Measurements from ENCODE around the gene CDC7.
"Not testable (repeated sequence)": the region's sequence is repeated elsewhere in the genome, so short reads cannot be mapped to it uniquely, and the experiment has no call there.

Gene CDC7

GRCh38 chr1:91500756-91501522, at the start of gene CDC7:
Gene CDC7, plus strand, starts transcription at chr1:91500851. Its CDS starts 866 bp downstream, at chr1:91501717.
- H3K4me3 ChIP-seq (ENCODE audit: low read depth, low read length): peak within 1 kb of the TSS; percentile 96
- peak within 1 kb of the TSS; percentile 88 for H3K9ac ChIP-seq (ENCODE audit: low read depth, low read length)
- H3K4me1 ChIP-seq (ENCODE audit: control insufficient read depth, insufficient read depth, low read length): peaks cover 13% of the 10 kb centered on the region
- no peaks in the 10 kb centered on the region for H3K36me3 ChIP-seq (ENCODE audit: control insufficient read depth, insufficient read depth, low read length)
- H3K27me3 ChIP-seq (ENCODE audit: control insufficient read depth, insufficient read depth, low read length): no peaks in the 10 kb centered on the region
- no peaks in the 10 kb centered on the region for H3K9me3 ChIP-seq (ENCODE audit: control insufficient read depth, insufficient read depth, low read length)

GRCh38 chr1:91454136-91454535, 46.5 kb upstream of the CDC7 start:
- no peaks in the 10 kb centered on the region for H3K9me3 ChIP-seq (ENCODE audit: control insufficient read depth, insufficient read depth, low read length)
- no peaks in the 10 kb centered on the region for H3K27me3 ChIP-seq (ENCODE audit: control insufficient read depth, insufficient read depth, low read length)
- no peak overlapping the region for H3K4me3 ChIP-seq (ENCODE audit: low read depth, low read length)
- no peak overlapping the region for H3K9ac ChIP-seq (ENCODE audit: low read depth, low read length)
- H3K4me1 ChIP-seq (ENCODE audit: control insufficient read depth, insufficient read depth, low read length): no peaks in the 10 kb centered on the region
- H3K36me3 ChIP-seq (ENCODE audit: control insufficient read depth, insufficient read depth, low read length): no peaks in the 10 kb centered on the region

DNA sequence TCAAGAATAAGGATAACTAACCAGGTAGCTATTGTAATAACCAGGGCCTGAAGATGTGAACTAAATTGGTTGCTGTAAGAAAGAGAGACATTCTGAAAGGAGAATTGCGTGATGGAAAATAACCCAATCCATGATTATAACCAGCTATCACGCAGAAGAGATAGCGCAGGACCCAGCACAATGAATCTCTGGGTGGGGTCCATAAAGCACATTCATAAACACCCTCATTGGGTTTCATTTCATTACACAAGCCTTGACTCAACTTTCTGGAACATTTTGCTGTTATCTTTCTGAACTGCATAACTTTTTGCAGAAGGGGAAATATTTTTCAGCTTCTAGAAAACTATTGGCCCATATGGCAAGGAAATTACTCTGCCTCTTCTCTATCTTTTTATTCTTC, 45.3 kb upstream of the CDC7 start:
- no peaks in the 10 kb centered on the region for H3K36me3 ChIP-seq (ENCODE audit: control insufficient read depth, insufficient read depth, low read length)
- H3K9me3 ChIP-seq (ENCODE audit: control insufficient read depth, insufficient read depth, low read length): no peaks in the 10 kb centered on the region
- H3K27me3 ChIP-seq (ENCODE audit: control insufficient read depth, insufficient read depth, low read length): no peaks in the 10 kb centered on the region
- no peak overlapping the region for H3K9ac ChIP-seq (ENCODE audit: low read depth, low read length)
- H3K4me1 ChIP-seq (ENCODE audit: control insufficient read depth, insufficient read depth, low read length): no peaks in the 10 kb centered on the region
- H3K4me3 ChIP-seq (ENCODE audit: low read depth, low read length): no peak overlapping the region

- no peaks in the 10 kb centered on the region for H3K36me3 ChIP-seq (ENCODE audit: control insufficient read depth, insufficient read depth, low read length)
- no peak overlapping the region for H3K4me3 ChIP-seq (ENCODE audit: low read depth, low read length)
- H3K4me1 ChIP-seq (ENCODE audit: control insufficient read depth, insufficient read depth, low read length): no peaks in the 10 kb centered on the region
- H3K9me3 ChIP-seq (ENCODE audit: control insufficient read depth, insufficient read depth, low read length): no peaks in the 10 kb centered on the region
- no peak overlapping the region for H3K9ac ChIP-seq (ENCODE audit: low read depth, low read length)
- H3K27me3 ChIP-seq (ENCODE audit: control insufficient read depth, insufficient read depth, low read length): no peaks in the 10 kb centered on the region
Observed at GRCh38 chr1:91455896-91456295, 44.8 kb upstream of the CDC7 start.

- H3K27me3 ChIP-seq (ENCODE audit: control insufficient read depth, insufficient read depth, low read length); H3K9me3 ChIP-seq (ENCODE audit: control insufficient read depth, insufficient read depth, low read length); H3K4me1 ChIP-seq (ENCODE audit: control insufficient read depth, insufficient read depth, low read length); H3K4me3 ChIP-seq (ENCODE audit: low read depth, low read length); H3K36me3 ChIP-seq (ENCODE audit: control insufficient read depth, insufficient read depth, low read length); H3K9ac ChIP-seq (ENCODE audit: low read depth, low read length): not testable (repeated sequence)
Observed at GRCh38 chr1:91465350-91465749, 35.3 kb upstream of the CDC7 start.

DNA sequence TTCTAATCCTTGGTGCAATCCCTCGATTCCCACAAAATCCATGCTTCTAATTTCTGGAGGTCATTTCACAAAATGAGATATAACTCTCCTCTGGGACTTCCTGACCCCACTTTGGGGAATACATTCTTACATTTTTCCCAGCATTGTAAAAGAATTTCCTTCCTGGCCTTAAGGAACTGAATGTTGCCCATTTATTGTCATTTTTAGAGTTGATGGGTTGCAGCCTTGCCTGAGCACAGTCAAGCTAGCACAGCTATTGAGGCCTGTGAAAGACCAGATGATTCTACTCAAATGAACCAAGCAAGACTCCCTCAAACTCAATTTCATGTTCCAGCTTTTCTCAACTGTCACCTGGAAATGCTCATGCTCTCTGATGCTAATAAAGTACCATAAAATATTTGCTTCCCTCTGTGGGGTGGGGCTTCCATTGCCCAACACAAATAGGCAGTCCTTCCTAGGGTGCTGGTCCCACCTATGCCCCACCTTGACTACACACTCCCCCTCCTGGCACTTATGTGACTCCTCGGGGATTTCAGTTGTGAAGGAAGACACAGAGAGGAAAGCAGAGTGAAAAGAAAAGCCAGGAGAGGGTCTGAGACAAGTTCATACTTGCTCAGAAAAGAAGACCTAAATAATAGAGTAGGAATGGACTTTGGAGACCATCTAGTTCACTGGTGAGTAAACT, 24.0 kb upstream of the CDC7 start:
- Histone ChIP-seq H3K9me3 (ENCODE audit: control insufficient read depth, insufficient read depth, low read length) (no peaks in the 10 kb centered on the region), H3K36me3 (ENCODE audit: control insufficient read depth, insufficient read depth, low read length) (no peaks in the 10 kb centered on the region), H3K27me3 (ENCODE audit: control insufficient read depth, insufficient read depth, low read length) (no peaks in the 10 kb centered on the region), H3K9ac (ENCODE audit: low read depth, low read length) (no peak overlapping the region), H3K4me1 (ENCODE audit: control insufficient read depth, insufficient read depth, low read length) (no peaks in the 10 kb centered on the region), H3K4me3 (ENCODE audit: low read depth, low read length) (no peak overlapping the region)

DNA sequence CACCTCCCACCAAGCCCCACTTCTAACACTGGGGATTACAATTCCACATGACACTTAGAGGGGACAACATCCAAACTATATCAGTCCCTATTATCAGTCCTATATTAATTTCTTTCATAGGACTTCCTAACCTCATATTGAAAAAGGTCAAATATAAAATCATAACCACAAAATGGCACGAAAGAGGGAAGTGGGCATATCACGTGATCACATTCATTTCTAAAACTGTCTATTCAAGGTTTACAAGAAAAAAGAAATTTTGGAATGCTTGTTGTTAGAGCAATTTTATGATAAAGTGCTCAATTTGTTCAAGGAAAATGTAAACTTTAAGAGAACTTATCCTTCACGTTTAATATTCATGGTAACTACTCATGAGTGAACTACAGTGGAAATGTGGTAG, 13.2 kb upstream of the CDC7 start:
- peaks cover 5% of the 10 kb centered on the region for H3K36me3 ChIP-seq (ENCODE audit: control insufficient read depth, insufficient read depth, low read length)
- no peaks in the 10 kb centered on the region for H3K27me3 ChIP-seq (ENCODE audit: control insufficient read depth, insufficient read depth, low read length)
- H3K9me3 ChIP-seq (ENCODE audit: control insufficient read depth, insufficient read depth, low read length): no peaks in the 10 kb centered on the region
- no peak overlapping the region for H3K4me3 ChIP-seq (ENCODE audit: low read depth, low read length)
- no peaks in the 10 kb centered on the region for H3K4me1 ChIP-seq (ENCODE audit: control insufficient read depth, insufficient read depth, low read length)
- no peak overlapping the region for H3K9ac ChIP-seq (ENCODE audit: low read depth, low read length)

DNA sequence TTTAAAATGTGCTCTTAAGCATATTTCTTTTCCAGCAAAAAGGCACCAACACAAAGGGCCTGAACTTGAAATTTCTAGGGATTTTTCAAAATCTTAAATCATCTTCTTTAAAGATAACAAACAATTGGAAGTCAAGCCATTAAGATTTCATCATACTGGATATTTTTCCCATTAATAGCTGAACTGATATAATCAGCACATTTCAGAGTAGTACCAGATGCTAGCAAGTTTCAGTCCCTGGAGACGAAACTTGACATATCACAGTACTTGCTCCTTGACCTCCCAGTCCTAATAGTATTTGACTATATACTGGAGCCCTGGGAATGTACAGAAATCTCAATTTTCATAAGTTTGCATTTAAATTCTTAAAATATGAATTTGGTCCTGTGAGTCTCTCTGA, 10.2 kb upstream of the CDC7 start:
- Histone ChIP-seq H3K9ac (ENCODE audit: low read depth, low read length) (no peak overlapping the region), H3K4me1 (ENCODE audit: control insufficient read depth, insufficient read depth, low read length) (no peaks in the 10 kb centered on the region), H3K27me3 (ENCODE audit: control insufficient read depth, insufficient read depth, low read length) (no peaks in the 10 kb centered on the region), H3K9me3 (ENCODE audit: control insufficient read depth, insufficient read depth, low read length) (no peaks in the 10 kb centered on the region), H3K36me3 (ENCODE audit: control insufficient read depth, insufficient read depth, low read length) (peaks cover 5% of the 10 kb centered on the region), H3K4me3 (ENCODE audit: low read depth, low read length) (no peak overlapping the region)

GRCh38 chr1:91498035-91498434, 2.6 kb upstream of the CDC7 start:
- Histone ChIP-seq H3K4me1 (ENCODE audit: control insufficient read depth, insufficient read depth, low read length) (peaks cover 8% of the 10 kb centered on the region), H3K36me3 (ENCODE audit: control insufficient read depth, insufficient read depth, low read length) (no peaks in the 10 kb centered on the region), H3K4me3 (ENCODE audit: low read depth, low read length) (no peak overlapping the region), H3K9me3 (ENCODE audit: control insufficient read depth, insufficient read depth, low read length) (no peaks in the 10 kb centered on the region), H3K27me3 (ENCODE audit: control insufficient read depth, insufficient read depth, low read length) (no peaks in the 10 kb centered on the region), H3K9ac (ENCODE audit: low read depth, low read length) (no peak overlapping the region)

- H3K27me3 ChIP-seq (ENCODE audit: control insufficient read depth, insufficient read depth, low read length): no peaks in the 10 kb centered on the region
- H3K36me3 ChIP-seq (ENCODE audit: control insufficient read depth, insufficient read depth, low read length): no peaks in the 10 kb centered on the region
- no peak overlapping the region for H3K9ac ChIP-seq (ENCODE audit: low read depth, low read length)
- H3K9me3 ChIP-seq (ENCODE audit: control insufficient read depth, insufficient read depth, low read length): no peaks in the 10 kb centered on the region
- peaks cover 8% of the 10 kb centered on the region for H3K4me1 ChIP-seq (ENCODE audit: control insufficient read depth, insufficient read depth, low read length)
- H3K4me3 ChIP-seq (ENCODE audit: low read depth, low read length): no peak overlapping the region
Observed at GRCh38 chr1:91498498-91499245, 2.0 kb upstream of the CDC7 start.

- Histone ChIP-seq H3K9me3 (ENCODE audit: control insufficient read depth, insufficient read depth, low read length) (no peaks in the 10 kb centered on the region), H3K4me1 (ENCODE audit: control insufficient read depth, insufficient read depth, low read length) (peaks cover 8% of the 10 kb centered on the region), H3K36me3 (ENCODE audit: control insufficient read depth, insufficient read depth, low read length) (no peaks in the 10 kb centered on the region), H3K27me3 (ENCODE audit: control insufficient read depth, insufficient read depth, low read length) (no peaks in the 10 kb centered on the region), H3K4me3 (ENCODE audit: low read depth, low read length) (no peak overlapping the region), H3K9ac (ENCODE audit: low read depth, low read length) (no peak overlapping the region)
Observed at GRCh38 chr1:91499346-91499745, 1.3 kb upstream of the CDC7 start.
